Lower leg skin (tissue), 3 donors: ENCODE data around the gene AIRE.

Source experiments
- CTCF ChIP-seq, 3 donors: fragments of 450-650 bp; IDR thresholded peaks; one replicate each; pipeline ENCODE4 v1.5.1; 2016; ENCODE audit warnings: antibody characterized with exemption in 3 of 3, mild to moderate bottlenecking in 3 of 3, moderate library complexity in 2 of 3
- POLR2A ChIP-seq, 2 donors: fragments of 450-650 bp; IDR thresholded peaks; one replicate each; pipeline ENCODE4 v1.6.1; 2016 to 2017; ENCODE audit warnings: antibody characterized with exemption in 2 of 2, mild to moderate bottlenecking in 1 of 2, moderate library complexity in 1 of 2

GRCh38 chr21:44271558-44272283 lies 14.0 kb upstream of the AIRE start:
- TF ChIP-seq CTCF (IDR thresholded peaks at IDR 0.05) (no peak), POLR2A (IDR thresholded peaks at IDR 0.05) (no peak)
